Spleen (tissue), 11 donors: ENCODE results near the gene PTBP3. TPM values are rescaled to one million over a fixed set of nuclear protein-coding genes. Genes with fewer than 3 reads are reported as not detected.

Source experiments
- DNase-seq: peaks from one replicate; pipeline ENCODE4 v3.0.0-alpha.2; 2020
- H3K27ac ChIP-seq, 8 donors: fragments of 200-600 bp; sonication (generic) in 7 of 8; 1 replicate in 4 of 8; 2 replicates in 4 of 8; pipeline versions ENCODE4 v1.5.0 to v1.8.0; 2016 to 2021; ENCODE audit warnings: inconsistent platforms in 4 of 8, mild to moderate bottlenecking in 4 of 8, moderate library complexity in 1 of 8
- H3K27me3 ChIP-seq, 7 donors: fragments of 200-600 bp; sonication (generic) in 6 of 7; replicated peaks in 1 of 7; 1 replicate in 4 of 7; 2 replicates in 3 of 7; pipeline versions ENCODE4 v1.5.0 to v1.8.0; 2016 to 2021; ENCODE audit warnings: inconsistent platforms in 3 of 7, mild to moderate bottlenecking in 1 of 7
- H3K36me3 ChIP-seq, 6 donors: fragments of 200-600 bp; sonication (generic) in 5 of 6; 1 replicate in 4 of 6; 2 replicates in 2 of 6; pipeline versions ENCODE4 v1.5.0 to v1.8.0; 2016 to 2021; ENCODE audit warnings: inconsistent platforms in 2 of 6
- H3K4me1 ChIP-seq, 6 donors: fragments of 200-600 bp; sonication (generic) in 5 of 6; 1 replicate in 3 of 6; 2 replicates in 3 of 6; pipeline versions ENCODE4 v1.5.0 to v1.8.0; 2016 to 2021; ENCODE audit warnings: inconsistent platforms in 3 of 6
- H3K4me3 ChIP-seq, 8 donors: fragments of 200-600 bp; sonication (generic) in 7 of 8; 1 replicate in 4 of 8; 2 replicates in 4 of 8; pipeline versions ENCODE4 v1.5.0 to v1.8.0; 2016 to 2021; ENCODE audit warnings: inconsistent platforms in 4 of 8, mild to moderate bottlenecking in 4 of 8, moderate library complexity in 2 of 8
- H3K9me3 ChIP-seq, 8 donors: fragments of 200-600 bp; sonication (generic) in 7 of 8; 1 replicate in 4 of 8; 2 replicates in 4 of 8; pipeline versions ENCODE4 v1.5.0 to v1.8.0; 2016 to 2021; ENCODE audit warnings: inconsistent platforms in 4 of 8
- CTCF ChIP-seq, 11 experiments: fragments of 200-600 bp in 7 of 11; fragments of 450-650 bp in 4 of 11; sonication (generic) in 4 of 11; IDR thresholded peaks in 8 of 11; conservative IDR thresholded peaks in 3 of 11; 1 replicate in 7 of 11; 2 replicates in 4 of 11; pipeline versions ENCODE4 v1.4.0 to v1.8.0; 2016 to 2021; ENCODE audit warnings: antibody characterized with exemption in 11 of 11, inconsistent platforms in 4 of 11, mild to moderate bottlenecking in 1 of 11
- POLR2A ChIP-seq, 3 donors: fragments of 450-650 bp; IDR thresholded peaks; one replicate each; pipeline ENCODE4 v1.5.1; 2017; ENCODE audit warnings: antibody characterized with exemption in 3 of 3, mild to moderate bottlenecking in 1 of 3
- POLR2AphosphoS5 ChIP-seq, 3 donors: sonication (generic); formaldehyde crosslinking; IDR thresholded peaks; one replicate each; pipeline ENCODE4 v1.5.1; 2017; ENCODE audit warnings: antibody characterized with exemption in 3 of 3
- WGBS, 5 donors: extraction: QIAGEN DNeasy Blood & Tissue Kit in 3 of 5; methylation state at CpG; one replicate each; pipeline versions ENCODE4 v1.1.5 to v1.1.7; 2013 to 2018; 5-methylcytosine and 5-hydroxymethylcytosine counted together
- intact Hi-C: fragments of 100-400 bp; cut with DNase I; formaldehyde crosslinking; loops from one replicate; pipeline ENCODE4 v1.15.0; 2023; ENCODE audit warnings: low total_unique reads
- polyA plus RNA-seq, 3 donors: library from polyadenylated mRNA; stranded (reverse); fragments of 200-250 nt; gene quantifications; one replicate each; pipeline ENCODE4 v1.2.1, GENCODE V29; 2013
- total RNA-seq, 7 donors: library from RNA; depleted of rRNA in 3 of 7; stranded (reverse); fragments of >200 nt in 3 of 7; fragmentation: NEBNext Ultra II Directional in 4 of 7; extraction: Animal tissue kit (Norgen Biotek cat#: 25700) in 4 of 7; gene quantifications; one replicate each; pipeline versions ENCODE4 v1.1.0 to v1.2.1, GENCODE V29; 2016 to 2021
- donor health status: healthy with polysubstance abuse.
- donor health status: DM: no; HTN: no; CAD: no; lungs with moderate emphysema.
- donor health status: DM: no; HTN: no; CAD: no.
- donor health status: Bipolar disorder and iron deficiency.
- donor health status: healthy.
- donor health status: DM: no; HTN: no; CAD: no.
- donor health status: DM: yes; HTN: yes; CAD: no.

PTBP3 gene
- total and polyA plus RNA-seq, 10 donors: 10.6 to 107 (median 85.6) TPM

GRCh38 chr9:112380825-112381221 is 47.4 kb upstream of the PTBP3 start:
- H3K9me3 ChIP-seq: no peaks in the 10 kb centered on the region
- H3K27me3 ChIP-seq: no peaks in the 10 kb centered on the region
- intact Hi-C loops: no loop called here
- WGBS, 5 donors: 19 to 36% (median 29%) methylated on average over 7 of the region's 7 CpGs
- no peaks in the 10 kb centered on the region for H3K36me3 ChIP-seq
- no peak for TF ChIP-seq CTCF (IDR thresholded peaks at IDR 0.05 in 8 of 11, conservative IDR thresholded peaks at IDR 0.05 in 3 of 11)
- no peak for TF ChIP-seq POLR2A (IDR thresholded peaks at IDR 0.05)
- TF ChIP-seq POLR2AphosphoS5 (IDR thresholded peaks at IDR 0.05): no peak
- H3K4me1 ChIP-seq: peaks cover 20 to 82% (median 73%) of the 10 kb centered on the region in 6 donors
- H3K4me3 ChIP-seq: peak overlapping the region; percentile 70 to 88 (median 75)
- DNase-seq: no peak
- peak overlapping the region in 7 of 8 donors; percentile 96 to 99 (median 98) for H3K27ac ChIP-seq

- intact Hi-C loops: no loop called here
- DNase-seq: no peak
- peaks cover 20 to 77% (median 69%) of the 10 kb centered on the region in 6 donors for H3K4me1 ChIP-seq
- no peaks in the 10 kb centered on the region for H3K36me3 ChIP-seq
- 0 to 1% (median 1%) methylated on average over 15 to 43 of the region's 43 CpGs for WGBS, 5 donors
- TF ChIP-seq POLR2AphosphoS5 (IDR thresholded peaks at IDR 0.05) (peak in 1 of 3 donors; percentile 1), POLR2A (IDR thresholded peaks at IDR 0.05) (no peak), CTCF (IDR thresholded peaks at IDR 0.05 in 8 of 11, conservative IDR thresholded peaks at IDR 0.05 in 3 of 11) (peak in 1 of 11 experiments; percentile 10)
- peak within 1 kb of the TSS; percentile 93 to 99 (median 98) for H3K27ac ChIP-seq
- H3K9me3 ChIP-seq: no peaks in the 10 kb centered on the region
- no peaks in the 10 kb centered on the region for H3K27me3 ChIP-seq
- H3K4me3 ChIP-seq: peak within 1 kb of the TSS; percentile 70 to 88 (median 75)
Measured at GRCh38 chr9:112380102-112380824, 46.8 kb upstream of the PTBP3 start, which contains the start of gene HSDL2. HSDL2 (plus strand) TSS chr9:112380108; CDS start chr9:112380164, 56 bp downstream.

GRCh38 chr9:112379177-112380101 is 46.0 kb upstream of the PTBP3 start:
- Histone ChIP-seq H3K4me1 (peaks cover 20 to 69% (median 61%) of the 10 kb centered on the region in 6 donors), H3K27ac (peak overlapping the region; percentile 93 to 99 (median 98)), H3K36me3 (no peaks in the 10 kb centered on the region), H3K9me3 (no peaks in the 10 kb centered on the region), H3K27me3 (no peaks in the 10 kb centered on the region), H3K4me3 (peak overlapping the region; percentile 70 to 88 (median 75))
- WGBS, 5 donors: 0 to 1% (median 1%) methylated on average over 37 to 57 of the region's 57 CpGs
- peak; percentile 100 for DNase-seq
- intact Hi-C loops: no loop called here
- TF ChIP-seq POLR2AphosphoS5 (IDR thresholded peaks at IDR 0.05) (peak; percentile 98 to 100 (median 99)), CTCF (IDR thresholded peaks at IDR 0.05 in 8 of 11, conservative IDR thresholded peaks at IDR 0.05 in 3 of 11) (peak in 6 of 11 experiments; percentile 17 to 44 (median 30)), POLR2A (IDR thresholded peaks at IDR 0.05) (peak in 2 of 3 donors; percentile 39 to 95)
